Panc1 (cell line): ENCODE results near the gene ABRAXAS1. TPM values are rescaled to one million over a fixed set of nuclear protein-coding genes. Genes with fewer than 3 reads are reported as not detected.

Source experiments
- ATAC-seq: fragments of 200-7000 bp; cut with Tn5 transposase; 2 replicates; pipeline ENCODE4 v1.9.1; 2020; ENCODE audit warnings: mild to moderate bottlenecking, moderate library complexity
- BruUV-seq: library from RNA; stranded (reverse); fragments of 400-500 nt; replicated peaks from 2 replicates; lab custom pipeline; 2021; lab: Mats Ljungman, UMichigan
- CTCF ChIA-PET: fragments of 300-600 bp; sonication (Branson Sonifier 250); formaldehyde crosslinking; loops from one replicate; lab custom pipeline; 2022; ENCODE audit warnings: antibody characterized with exemption; lab: Charles Lee
- POLR2A ChIA-PET: fragments of 300-600 bp; sonication (Branson Sonifier 250); formaldehyde crosslinking; loops from one replicate; lab custom pipeline; 2022; ENCODE audit warnings: antibody characterized with exemption; lab: Charles Lee
- DNase-seq: peaks from one replicate; pipeline ENCODE4 v3.0.0-alpha.2; 2010; ENCODE audit warnings: low read depth, low spot score
- H3K27ac ChIP-seq: 2 replicates; pipeline ENCODE4 v1.5.1; 2011; ENCODE audit warnings: mild to moderate bottlenecking, low read length, inconsistent platforms
- H3K27me3 ChIP-seq: fragments of 200-500 bp; sonication (Bioruptor generic); 2 replicates; pipeline ENCODE4 v1.6.0; 2014; ENCODE audit warnings: low read length, inconsistent platforms; ENCODE audit not compliant: control insufficient read depth, insufficient read depth
- H3K36me3 ChIP-seq: fragments of 200-500 bp; sonication (Bioruptor generic); 2 replicates; pipeline ENCODE4 v1.5.1; 2014; ENCODE audit warnings: inconsistent platforms, mild to moderate bottlenecking, low read length, moderate library complexity; ENCODE audit not compliant: control insufficient read depth, insufficient read depth
- H3K4me1 ChIP-seq: 2 replicates; pipeline ENCODE4 v1.5.1; 2011; ENCODE audit warnings: inconsistent platforms, mild to moderate bottlenecking, low read length, moderate library complexity; ENCODE audit not compliant: control insufficient read depth, insufficient read depth
- H3K4me3 ChIP-seq, 2 experiments: 2 replicates each; pipeline ENCODE4 v1.5.1; 2011 to 2012; ENCODE audit warnings: low read depth in 2 of 2, low read length in 2 of 2, mild to moderate bottlenecking in 2 of 2, inconsistent platforms in 1 of 2, moderate library complexity in 1 of 2
- H3K9me3 ChIP-seq: fragments of 200-500 bp; sonication (Bioruptor generic); 2 replicates; pipeline ENCODE4 v1.5.1; 2014; ENCODE audit warnings: low read depth, mild to moderate bottlenecking, inconsistent platforms, low read length, moderate library complexity; ENCODE audit not compliant: control insufficient read depth, insufficient read depth
- POLR2AphosphoS5 ChIP-seq: IDR thresholded peaks from 2 replicates; pipeline ENCODE4 v1.6.1; 2012; ENCODE audit warnings: mild to moderate bottlenecking, low read depth, low read length, moderate library complexity
- SIN3A ChIP-seq: IDR thresholded peaks from 2 replicates; pipeline ENCODE4 v1.6.1; 2012; ENCODE audit warnings: low read depth, mild to moderate bottlenecking, low read length, moderate library complexity, borderline replicate concordance; ENCODE audit not compliant: insufficient read depth
- TCF7L2 ChIP-seq: IDR thresholded peaks from 2 replicates; pipeline ENCODE4 v1.6.1; 2011; ENCODE audit warnings: mild to moderate bottlenecking, low read depth, low read length, inconsistent platforms
- in situ Hi-C: cut with HindIII; loops from 2 replicates; pipeline ENCODE4 v1.10.0; 2016; ENCODE audit warnings: low sequenced_read_pairs, low pct_unique_long_range_greater_than_20kb
- intact Hi-C: fragments of 100-400 bp; cut with micrococcal nuclease; formaldehyde crosslinking; loops from one replicate; pipeline ENCODE4 v1.10.0; 2022; ENCODE audit not compliant: unreplicated experiment
- total RNA-seq: library from RNA; stranded (reverse); gene quantifications from one replicate; pipeline ENCODE4 v1.2.1, GENCODE V29; 2021; ENCODE audit not compliant: unreplicated experiment
- TF ChIP-seq, protein P1 (sequence below), 2 experiments: IDR thresholded peaks; 2 replicates each; pipeline ENCODE4 v1.6.1; 2011 to 2012; ENCODE audit warnings: low read depth in 2 of 2, control low read depth in 1 of 2, low read length in 1 of 2, mild to moderate bottlenecking in 1 of 2, moderate library complexity in 1 of 2; ENCODE audit not compliant: insufficient read depth in 1 of 2
- TF ChIP-seq, protein P2 (sequence below): fragments of 450-650 bp; IDR thresholded peaks from 2 replicates; pipeline ENCODE4 v1.5.1; 2017; ENCODE audit warnings: mild to moderate bottlenecking

ABRAXAS1 gene
- total RNA-seq, 1 experiment from 2014 or later = 8.3 TPM

DNA sequence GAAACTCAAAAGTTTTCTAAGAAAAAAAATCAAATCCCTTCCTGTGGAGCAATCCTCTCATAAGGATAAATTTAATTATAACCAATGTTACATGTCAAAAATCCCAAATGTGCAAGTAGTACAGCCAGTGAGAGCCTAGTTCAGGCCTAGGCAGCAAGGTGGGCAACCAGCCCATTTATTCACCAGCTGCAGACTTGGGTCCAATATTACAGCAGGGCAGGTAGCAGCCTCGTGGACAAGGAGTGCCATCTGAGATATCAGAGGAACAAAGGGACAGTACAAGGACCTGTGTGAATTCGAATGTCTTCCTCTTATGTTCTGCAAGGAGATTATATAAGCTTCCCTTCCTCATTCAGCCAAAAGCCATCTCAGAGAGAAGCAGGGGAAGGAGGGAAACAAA lies 35.9 kb downstream of the ABRAXAS1 start:
- DNase-seq (no peak), ATAC-seq (no peak)
- 0 out of 2 replicates have a peak, but pooled peaks cover 3% of the 10 kb centered on the region for H3K36me3 ChIP-seq
- no TSS peak for BruUV-seq
- ChIA-PET POLR2A (no interaction called here), CTCF (no interaction called here)
- H3K27ac ChIP-seq = no peak overlapping the region
- H3K27me3 ChIP-seq = no peaks in the 10 kb centered on the region
- H3K4me1 ChIP-seq = no peaks in the 10 kb centered on the region
- TF ChIP-seq, protein P1, sequence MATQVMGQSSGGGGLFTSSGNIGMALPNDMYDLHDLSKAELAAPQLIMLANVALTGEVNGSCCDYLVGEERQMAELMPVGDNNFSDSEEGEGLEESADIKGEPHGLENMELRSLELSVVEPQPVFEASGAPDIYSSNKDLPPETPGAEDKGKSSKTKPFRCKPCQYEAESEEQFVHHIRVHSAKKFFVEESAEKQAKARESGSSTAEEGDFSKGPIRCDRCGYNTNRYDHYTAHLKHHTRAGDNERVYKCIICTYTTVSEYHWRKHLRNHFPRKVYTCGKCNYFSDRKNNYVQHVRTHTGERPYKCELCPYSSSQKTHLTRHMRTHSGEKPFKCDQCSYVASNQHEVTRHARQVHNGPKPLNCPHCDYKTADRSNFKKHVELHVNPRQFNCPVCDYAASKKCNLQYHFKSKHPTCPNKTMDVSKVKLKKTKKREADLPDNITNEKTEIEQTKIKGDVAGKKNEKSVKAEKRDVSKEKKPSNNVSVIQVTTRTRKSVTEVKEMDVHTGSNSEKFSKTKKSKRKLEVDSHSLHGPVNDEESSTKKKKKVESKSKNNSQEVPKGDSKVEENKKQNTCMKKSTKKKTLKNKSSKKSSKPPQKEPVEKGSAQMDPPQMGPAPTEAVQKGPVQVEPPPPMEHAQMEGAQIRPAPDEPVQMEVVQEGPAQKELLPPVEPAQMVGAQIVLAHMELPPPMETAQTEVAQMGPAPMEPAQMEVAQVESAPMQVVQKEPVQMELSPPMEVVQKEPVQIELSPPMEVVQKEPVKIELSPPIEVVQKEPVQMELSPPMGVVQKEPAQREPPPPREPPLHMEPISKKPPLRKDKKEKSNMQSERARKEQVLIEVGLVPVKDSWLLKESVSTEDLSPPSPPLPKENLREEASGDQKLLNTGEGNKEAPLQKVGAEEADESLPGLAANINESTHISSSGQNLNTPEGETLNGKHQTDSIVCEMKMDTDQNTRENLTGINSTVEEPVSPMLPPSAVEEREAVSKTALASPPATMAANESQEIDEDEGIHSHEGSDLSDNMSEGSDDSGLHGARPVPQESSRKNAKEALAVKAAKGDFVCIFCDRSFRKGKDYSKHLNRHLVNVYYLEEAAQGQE (IDR thresholded peaks at IDR 0.05; ENCODE audit: insufficient read depth in 1 of 2, low read depth in 2 of 2, low read length in 1 of 2) = no peak
- TF ChIP-seq TCF7L2 = no peak
- TF ChIP-seq, protein P2, sequence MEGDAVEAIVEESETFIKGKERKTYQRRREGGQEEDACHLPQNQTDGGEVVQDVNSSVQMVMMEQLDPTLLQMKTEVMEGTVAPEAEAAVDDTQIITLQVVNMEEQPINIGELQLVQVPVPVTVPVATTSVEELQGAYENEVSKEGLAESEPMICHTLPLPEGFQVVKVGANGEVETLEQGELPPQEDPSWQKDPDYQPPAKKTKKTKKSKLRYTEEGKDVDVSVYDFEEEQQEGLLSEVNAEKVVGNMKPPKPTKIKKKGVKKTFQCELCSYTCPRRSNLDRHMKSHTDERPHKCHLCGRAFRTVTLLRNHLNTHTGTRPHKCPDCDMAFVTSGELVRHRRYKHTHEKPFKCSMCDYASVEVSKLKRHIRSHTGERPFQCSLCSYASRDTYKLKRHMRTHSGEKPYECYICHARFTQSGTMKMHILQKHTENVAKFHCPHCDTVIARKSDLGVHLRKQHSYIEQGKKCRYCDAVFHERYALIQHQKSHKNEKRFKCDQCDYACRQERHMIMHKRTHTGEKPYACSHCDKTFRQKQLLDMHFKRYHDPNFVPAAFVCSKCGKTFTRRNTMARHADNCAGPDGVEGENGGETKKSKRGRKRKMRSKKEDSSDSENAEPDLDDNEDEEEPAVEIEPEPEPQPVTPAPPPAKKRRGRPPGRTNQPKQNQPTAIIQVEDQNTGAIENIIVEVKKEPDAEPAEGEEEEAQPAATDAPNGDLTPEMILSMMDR = no peak
- TF ChIP-seq SIN3A = no peak
- no peak for TF ChIP-seq POLR2AphosphoS5
- in situ Hi-C loops = no loop called here
- H3K4me3 ChIP-seq = no peak overlapping the region
- intact Hi-C loops = no loop called here
- H3K9me3 ChIP-seq = no peaks in the 10 kb centered on the region

DNA sequence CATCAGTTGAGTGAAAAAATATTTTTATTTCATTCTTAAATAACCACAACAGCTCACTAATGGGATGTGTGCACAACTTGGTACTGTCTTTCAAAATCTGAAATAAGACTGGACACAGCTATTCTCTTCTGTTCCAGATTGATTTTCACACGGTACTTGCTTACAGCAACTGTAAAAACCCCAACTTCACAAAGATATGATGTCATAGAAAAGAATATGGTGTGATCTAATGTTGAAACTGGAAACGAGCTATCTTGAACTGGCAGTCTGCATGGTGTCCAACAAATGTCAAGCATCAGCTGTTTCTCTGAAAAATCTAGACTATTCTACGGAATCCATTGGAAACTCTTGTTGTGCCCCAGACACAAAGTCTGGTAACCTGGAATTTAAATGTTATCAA lies 44.0 kb downstream of the ABRAXAS1 start:
- intact Hi-C loops (no loop called here), in situ Hi-C loops (no loop called here)
- no peak for ATAC-seq
- H3K27me3 ChIP-seq = no peaks in the 10 kb centered on the region
- H3K4me1 ChIP-seq = no peaks in the 10 kb centered on the region
- TF ChIP-seq POLR2AphosphoS5 (no peak), TCF7L2 (no peak)
- ChIA-PET POLR2A (no interaction called here), CTCF (no interaction called here)
- no peak overlapping the region for H3K27ac ChIP-seq
- H3K36me3 ChIP-seq = no peaks in the 10 kb centered on the region
- H3K4me3 ChIP-seq = no peak overlapping the region
- no peaks in the 10 kb centered on the region for H3K9me3 ChIP-seq
- no peak for DNase-seq
- no TSS peak for BruUV-seq

DNA sequence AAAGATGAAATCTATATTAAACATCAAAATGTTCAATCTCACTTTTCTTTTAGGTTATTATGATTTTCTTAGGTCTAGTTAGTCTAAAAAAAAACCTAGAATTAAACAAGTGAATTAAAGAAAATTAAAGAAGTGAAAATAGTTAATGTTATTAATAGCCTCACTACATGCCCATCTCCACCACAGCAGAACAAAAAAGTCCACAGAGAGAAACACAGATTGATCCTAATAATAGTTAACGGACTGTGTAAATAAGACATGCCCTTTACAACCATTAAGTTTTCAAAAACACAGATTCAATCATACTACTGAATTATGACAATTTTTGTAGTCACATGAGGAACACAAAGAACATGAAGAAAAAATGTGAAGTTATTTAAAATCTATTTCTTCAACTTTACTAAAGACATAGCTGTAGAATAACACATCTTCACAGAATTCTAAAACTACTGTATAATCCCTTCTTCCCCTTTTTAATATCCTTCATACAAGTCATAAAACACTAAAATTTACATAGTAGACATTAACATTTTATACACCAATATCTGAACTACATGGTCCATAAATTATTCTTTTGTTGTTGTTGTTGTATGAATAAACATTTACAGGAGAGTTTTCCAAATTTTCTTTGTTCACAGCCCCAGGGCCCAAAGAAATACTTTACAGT lies 44.6 kb downstream of the ABRAXAS1 start:
- H3K36me3 ChIP-seq = no peaks in the 10 kb centered on the region
- H3K27me3 ChIP-seq = no peaks in the 10 kb centered on the region
- in situ Hi-C loops = no loop called here
- no peak for DNase-seq
- ATAC-seq = no peak
- no peaks in the 10 kb centered on the region for H3K9me3 ChIP-seq
- intact Hi-C loops = no loop called here
- no peak overlapping the region for H3K27ac ChIP-seq
- BruUV-seq = no TSS peak
- H3K4me1 ChIP-seq = no peaks in the 10 kb centered on the region
- no peak overlapping the region for H3K4me3 ChIP-seq
- no peak for TF ChIP-seq TCF7L2
- TF ChIP-seq POLR2AphosphoS5 = no peak
- TF ChIP-seq, protein P1 (IDR thresholded peaks at IDR 0.05; ENCODE audit: insufficient read depth in 1 of 2, low read depth in 2 of 2, low read length in 1 of 2) = no peak
- TF ChIP-seq, protein P2 = no peak
- TF ChIP-seq SIN3A = no peak
- ChIA-PET CTCF (no interaction called here), POLR2A (no interaction called here)
